IMR-90 (cell line): ENCODE results near the gene NEDD1. TPM values are rescaled to one million over a fixed set of nuclear protein-coding genes. Genes with fewer than 3 reads are reported as not detected.
A peak's percentile ranks its signal among the peaks of the same experiment; 100 is the strongest.

Source experiments
- ATAC-seq: fragments of 200-7000 bp; cut with Tn5 transposase; 2 replicates; pipeline ENCODE4 v1.9.1; 2020; ENCODE audit warnings: low read depth, mild to moderate bottlenecking, moderate library complexity
- BruUV-seq: library from RNA; stranded (reverse); fragments of 400-500 nt; replicated peaks from 2 replicates; lab custom pipeline; 2021; lab: Mats Ljungman, UMichigan
- CTCF ChIA-PET: fragments of 300-600 bp; formaldehyde crosslinking; extraction: SDS; loops from one replicate; lab custom pipeline; 2021; ENCODE audit warnings: antibody characterized with exemption; lab: Yijun Ruan, JAX
- POLR2A ChIA-PET: fragments of 300-600 bp; sonication (Branson Sonifier 250); formaldehyde crosslinking; loops from one replicate; lab custom pipeline; 2022; ENCODE audit warnings: antibody characterized with exemption; ENCODE audit not compliant: unreplicated experiment; lab: Charles Lee
- DNase-seq: peaks from one replicate; pipeline ENCODE4 v3.0.0; 2013
- H2AFZ ChIP-seq: replicated peaks from 2 replicates; pipeline ENCODE3; 2013; ENCODE audit warnings: low read length, mild to moderate bottlenecking; ENCODE audit not compliant: poor library complexity
- H2AK5ac ChIP-seq: 2 replicates; pipeline ENCODE4 v1.6.1; 2013; ENCODE audit warnings: low read depth, low read length, inconsistent platforms
- H2AK9ac ChIP-seq: replicated peaks from 2 replicates; pipeline ENCODE3; 2013; ENCODE audit warnings: mild to moderate bottlenecking, low read depth, low read length, moderate library complexity; ENCODE audit not compliant: poor library complexity
- H2BK120ac ChIP-seq: 2 replicates; pipeline ENCODE4 v1.6.1; 2013; ENCODE audit warnings: low read depth, low read length, inconsistent platforms
- H2BK15ac ChIP-seq: 3 replicates; pipeline ENCODE4 v1.6.1; 2013; ENCODE audit warnings: low read depth, low read length, inconsistent platforms
- H2BK20ac ChIP-seq: 2 replicates; pipeline ENCODE4 v1.6.1; 2013; ENCODE audit warnings: low read depth, mild to moderate bottlenecking, inconsistent platforms, low read length, moderate library complexity
- H2BK5ac ChIP-seq: 2 replicates; pipeline ENCODE4 v1.6.1; 2013; ENCODE audit warnings: mild to moderate bottlenecking, low read depth, low read length, inconsistent platforms; ENCODE audit not compliant: poor library complexity, severe bottlenecking
- H3K14ac ChIP-seq: replicated peaks from 2 replicates; pipeline ENCODE4 v1.6.1; 2013; ENCODE audit warnings: low read depth, low read length, inconsistent platforms
- H3K18ac ChIP-seq: 2 replicates; pipeline ENCODE4 v1.6.1; 2013; ENCODE audit warnings: low read depth, low read length, control low read depth
- H3K23ac ChIP-seq: 2 replicates; pipeline ENCODE4 v1.6.1; 2013; ENCODE audit warnings: low read depth, low read length, inconsistent platforms
- H3K27ac ChIP-seq: 2 replicates; pipeline ENCODE4 v1.5.1; 2013; ENCODE audit warnings: mild to moderate bottlenecking, control low read depth, low read length; ENCODE audit not compliant: insufficient read depth
- H3K27me3 ChIP-seq: 2 replicates; pipeline ENCODE4 v1.6.1; 2013; ENCODE audit warnings: low read length; ENCODE audit not compliant: control insufficient read depth, insufficient read depth
- H3K36me3 ChIP-seq: 2 replicates; pipeline ENCODE4 v1.6.1; 2013; ENCODE audit warnings: low read length, mixed read lengths; ENCODE audit not compliant: control insufficient read depth, insufficient read depth
- H3K4ac ChIP-seq: 2 replicates; pipeline ENCODE4 v1.6.1; 2013; ENCODE audit warnings: low read depth, low read length, inconsistent platforms
- H3K4me1 ChIP-seq: 2 replicates; pipeline ENCODE4 v1.6.1; 2013; ENCODE audit warnings: low read length, mixed read lengths; ENCODE audit not compliant: control insufficient read depth, insufficient read depth
- H3K4me2 ChIP-seq: 2 replicates; pipeline ENCODE4 v1.6.1; 2013; ENCODE audit warnings: low read depth, mild to moderate bottlenecking, control low read depth, low read length, moderate library complexity
- H3K4me3 ChIP-seq: 2 replicates; pipeline ENCODE4 v1.5.1; 2013; ENCODE audit warnings: low read depth, mild to moderate bottlenecking, control low read depth, low read length, moderate library complexity; ENCODE audit not compliant: insufficient read depth
- H3K56ac ChIP-seq: 2 replicates; pipeline ENCODE4 v1.6.1; 2013; ENCODE audit warnings: low read length, inconsistent platforms; ENCODE audit not compliant: insufficient read depth; ENCODE audit errors: extremely low read depth
- H3K79me1 ChIP-seq, 2 experiments: 2 replicates each; pipeline ENCODE4 v1.6.1; 2013; ENCODE audit warnings: low read length in 2 of 2, inconsistent platforms in 1 of 2, low read depth in 1 of 2
- H3K9ac ChIP-seq: 2 replicates; pipeline ENCODE4 v1.6.1; 2013; ENCODE audit warnings: low read depth, low read length, control low read depth
- H3K9me1 ChIP-seq: 2 replicates; pipeline ENCODE4 v1.6.1; 2013; ENCODE audit warnings: low read length, inconsistent platforms; ENCODE audit not compliant: insufficient read depth
- H3K9me3 ChIP-seq: 2 replicates; pipeline ENCODE4 v1.6.1; 2013; ENCODE audit warnings: low read length; ENCODE audit not compliant: control insufficient read depth, insufficient read depth
- H4K20me1 ChIP-seq: 2 replicates; pipeline ENCODE4 v1.6.1; 2013; ENCODE audit warnings: low read length, inconsistent platforms; ENCODE audit not compliant: insufficient read depth
- H4K5ac ChIP-seq: 2 replicates; pipeline ENCODE4 v1.6.1; 2013; ENCODE audit warnings: mild to moderate bottlenecking, low read depth, low read length, control low read depth
- H4K8ac ChIP-seq, 2 experiments: 2 replicates each; pipeline ENCODE4 v1.6.1; 2013; ENCODE audit warnings: low read depth in 2 of 2, low read length in 2 of 2, control low read depth in 1 of 2, inconsistent platforms in 1 of 2
- H4K91ac ChIP-seq: 2 replicates; pipeline ENCODE4 v1.6.1; 2013; ENCODE audit warnings: low read depth, low read length, inconsistent platforms; ENCODE audit not compliant: insufficient read depth
- CEBPB ChIP-seq: IDR thresholded peaks from 2 replicates; pipeline ENCODE4 v1.6.1; 2012; ENCODE audit warnings: low read depth, low read length, improper control_type of control experiment
- CTCF ChIP-seq: conservative IDR thresholded peaks from 2 replicates; pipeline ENCODE4 v1.5.1; 2012; ENCODE audit warnings: mild to moderate bottlenecking, low read depth, low read length, improper control_type of control experiment
- FOS ChIP-seq: fragments of 150-350 bp; IDR thresholded peaks from 2 replicates; pipeline ENCODE4 v1.6.1; 2016; ENCODE audit warnings: low read depth, low read length
- MXI1 ChIP-seq: IDR thresholded peaks from 2 replicates; pipeline ENCODE4 v1.6.1; 2012; ENCODE audit warnings: low read depth, mild to moderate bottlenecking, low read length, moderate library complexity, borderline replicate concordance
- WGBS, 2 experiments: methylation state at CpG; one replicate each; pipeline versions ENCODE4 v1.1.5 to v1.1.7; 2013; ENCODE audit warnings: missing lambda C conversion rate in 2 of 2; ENCODE audit not compliant: insufficient read length in 1 of 2; ENCODE audit errors: extremely low coverage in 2 of 2; 5-methylcytosine and 5-hydroxymethylcytosine counted together
- dilution Hi-C: fragments of 300-500 bp; cut with HindIII; formaldehyde crosslinking; loops from one replicate; pipeline ENCODE4 v1.14.3; 2018; ENCODE audit warnings: low sequenced_read_pairs; ENCODE audit not compliant: unreplicated experiment
- in situ Hi-C: fragments of 300-500 bp; cut with MboI; formaldehyde crosslinking; loops from 3 replicates; pipeline ENCODE4 v1.14.3; 2019; ENCODE audit warnings: low sequenced_read_pairs, inconsistent platforms, mixed read lengths
- intact Hi-C: fragments of 100-400 bp; cut with micrococcal nuclease; formaldehyde crosslinking; loops from 2 replicates; pipeline ENCODE4 v1.10.0; 2022
- polyA plus RNA-seq, 3 experiments: library from polyadenylated mRNA; depleted of rRNA; stranded (reverse); fragments of >200 nt; gene quantifications; 2 replicates each; pipeline ENCODE4 v1.2.3, GENCODE V29; 2012; ENCODE audit warnings: low replicate concordance in 1 of 3
- total RNA-seq: library from RNA; depleted of rRNA; stranded (reverse); fragments of >200 nt; gene quantifications from 2 replicates; pipeline ENCODE4 v1.2.3, GENCODE V29; 2012

The NEDD1 gene
- total and polyA plus RNA-seq, 2 of the 4 experiments (the other 2 are of a cell fraction), result 10.0 to 48.0 TPM

DNA sequence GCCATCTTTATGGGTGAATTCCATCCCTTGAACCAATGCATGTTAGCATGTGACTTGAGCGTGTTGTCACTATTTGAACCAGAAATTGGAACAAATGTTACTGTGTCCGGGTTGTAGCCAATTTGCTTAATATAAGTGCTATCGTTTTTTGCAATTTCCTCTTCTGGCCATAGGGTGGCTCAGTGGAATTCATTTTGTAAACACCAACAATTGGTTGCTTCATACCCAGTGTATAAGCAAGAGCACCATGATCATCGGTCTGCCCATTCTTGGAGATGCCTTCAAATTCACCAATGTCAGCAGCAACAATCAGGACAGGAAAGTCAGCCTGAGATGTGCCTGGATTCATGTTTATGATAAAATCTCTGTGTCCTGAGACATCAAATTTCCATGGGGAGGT is 5.0 kb upstream of the NEDD1 start:
- Histone ChIP-seq H3K9me3 (no peaks in the 10 kb centered on the region), H3K27me3 (peaks cover 10% of the 10 kb centered on the region), H4K91ac (no peak overlapping the region), H4K20me1 (no peaks in the 10 kb centered on the region), H4K8ac (no peak overlapping the region), H3K18ac (no peak overlapping the region), H2BK5ac (no peak overlapping the region), H3K4me2 (no peak overlapping the region), H3K23ac (no peak overlapping the region), H3K9ac (no peak overlapping the region), H4K5ac (no peak overlapping the region), H2BK120ac (no peak overlapping the region), H3K4me3 (no peak overlapping the region), H3K4me1 (no peaks in the 10 kb centered on the region), H3K56ac (no peak overlapping the region), H3K36me3 (no peaks in the 10 kb centered on the region), H3K27ac (no peak overlapping the region), H3K14ac (no peak overlapping the region), H2BK20ac (no peak overlapping the region), H2AFZ (no peak overlapping the region), H2BK15ac (no peak overlapping the region), H2AK5ac (no peak overlapping the region), H3K4ac (no peak overlapping the region), H3K9me1 (no peaks in the 10 kb centered on the region), H3K79me1 (peaks cover 0 to 3% of the 10 kb centered on the region in 2 experiments; a peak in 1 of 4 replicates), H2AK9ac (no peak overlapping the region)
- ATAC-seq (no peak; the same call in 1 of the 2 replicates), DNase-seq (no peak)
- no TSS peak for BruUV-seq
- intact Hi-C loops (no loop called here), dilution Hi-C loops (no loop called here), in situ Hi-C loops (no loop called here)
- WGBS, 2 experiments, result no CpG with 5 or more reads among the region's 4 CpGs
- ChIA-PET CTCF (no interaction called here), POLR2A (no interaction called here)
- TF ChIP-seq FOS (no peak), CEBPB (peak; percentile 43; the same call in 1 of the 2 replicates), MXI1 (no peak), CTCF (0 out of 2 replicates have a peak, but pooled peaks have one; percentile 10)
